Panc1 (cell line): Measurements from ENCODE around the gene ACER1.

ENCODE experiments used
- TCF7L2 ChIP-seq: IDR thresholded peaks from 2 replicates; pipeline ENCODE4 v1.6.1; 2011; ENCODE audit warnings: mild to moderate bottlenecking, low read depth, low read length, inconsistent platforms
- TF ChIP-seq, protein P1 (sequence below): fragments of 450-650 bp; IDR thresholded peaks from 2 replicates; pipeline ENCODE4 v1.5.1; 2017; ENCODE audit warnings: mild to moderate bottlenecking

- no peak for TF ChIP-seq TCF7L2
- TF ChIP-seq, protein P1, sequence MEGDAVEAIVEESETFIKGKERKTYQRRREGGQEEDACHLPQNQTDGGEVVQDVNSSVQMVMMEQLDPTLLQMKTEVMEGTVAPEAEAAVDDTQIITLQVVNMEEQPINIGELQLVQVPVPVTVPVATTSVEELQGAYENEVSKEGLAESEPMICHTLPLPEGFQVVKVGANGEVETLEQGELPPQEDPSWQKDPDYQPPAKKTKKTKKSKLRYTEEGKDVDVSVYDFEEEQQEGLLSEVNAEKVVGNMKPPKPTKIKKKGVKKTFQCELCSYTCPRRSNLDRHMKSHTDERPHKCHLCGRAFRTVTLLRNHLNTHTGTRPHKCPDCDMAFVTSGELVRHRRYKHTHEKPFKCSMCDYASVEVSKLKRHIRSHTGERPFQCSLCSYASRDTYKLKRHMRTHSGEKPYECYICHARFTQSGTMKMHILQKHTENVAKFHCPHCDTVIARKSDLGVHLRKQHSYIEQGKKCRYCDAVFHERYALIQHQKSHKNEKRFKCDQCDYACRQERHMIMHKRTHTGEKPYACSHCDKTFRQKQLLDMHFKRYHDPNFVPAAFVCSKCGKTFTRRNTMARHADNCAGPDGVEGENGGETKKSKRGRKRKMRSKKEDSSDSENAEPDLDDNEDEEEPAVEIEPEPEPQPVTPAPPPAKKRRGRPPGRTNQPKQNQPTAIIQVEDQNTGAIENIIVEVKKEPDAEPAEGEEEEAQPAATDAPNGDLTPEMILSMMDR, result no peak
Measured at GRCh38 chr19:6322284-6322683, 11.1 kb downstream of the ACER1 start.
